CD4-positive, alpha-beta T cell (primary cell): ENCODE data around the gene GNA12. TPM values are rescaled to one million over a fixed set of nuclear protein-coding genes. Genes with fewer than 3 reads are reported as not detected.

Experiments used
- ATAC-seq: fragments of 200-7000 bp; cut with Tn5 transposase; one replicate; pipeline ENCODE4 v1.10.0; 2022; ENCODE audit warnings: mild to moderate bottlenecking; ENCODE audit not compliant: poor library complexity
- CTCF ChIA-PET: fragments of 350-600 bp; sonication (Branson Sonifier 250); formaldehyde crosslinking; loops from one replicate; lab custom pipeline; 2021; ENCODE audit warnings: antibody characterized with exemption, inconsistent platforms; lab: Charles Lee
- POLR2A ChIA-PET: fragments of 350-600 bp; sonication (Branson Sonifier 250); formaldehyde crosslinking; loops from one replicate; lab custom pipeline; 2021; ENCODE audit warnings: antibody characterized with exemption, inconsistent platforms; lab: Charles Lee
- DNase-seq, 14 experiments: peaks; one replicate each; pipeline ENCODE4 v3.0.0-alpha.2; 2013 to 2020; ENCODE audit warnings: mixed read lengths in 2 of 14
- H3K27ac ChIP-seq, 2 donors: one replicate each; pipeline versions ENCODE4 v1.5.1 to v1.7.0; 2013; ENCODE audit warnings: low read length in 2 of 2, low read depth in 1 of 2, mild to moderate bottlenecking in 1 of 2
- H3K27me3 ChIP-seq, 2 experiments: 1 replicate in 1 of 2; 2 replicates in 1 of 2; pipeline versions ENCODE4 v1.6.1 to v1.7.0; 2013; ENCODE audit warnings: low read length in 2 of 2, control low read depth in 1 of 2, mild to moderate bottlenecking in 1 of 2, moderate library complexity in 1 of 2; ENCODE audit not compliant: insufficient read depth in 2 of 2, control insufficient read depth in 1 of 2
- H3K36me3 ChIP-seq: one replicate; pipeline ENCODE4 v1.6.1; 2013; ENCODE audit warnings: low read length, control low read depth; ENCODE audit not compliant: insufficient read depth
- H3K4me1 ChIP-seq: one replicate; pipeline ENCODE4 v1.6.1; 2013; ENCODE audit warnings: low read length, control low read depth; ENCODE audit not compliant: insufficient read depth
- H3K4me3 ChIP-seq: one replicate; pipeline ENCODE4 v1.5.1; 2013; ENCODE audit warnings: mild to moderate bottlenecking, low read length, moderate library complexity
- H3K9me3 ChIP-seq, 2 experiments: 1 replicate in 1 of 2; 2 replicates in 1 of 2; pipeline versions ENCODE4 v1.6.1 to v1.7.0; 2013; ENCODE audit warnings: low read length in 2 of 2, mild to moderate bottlenecking in 2 of 2, control low read depth in 1 of 2, moderate library complexity in 1 of 2; ENCODE audit not compliant: control insufficient read depth in 1 of 2, insufficient read depth in 1 of 2
- H3K27ac Mint-ChIP-seq: one replicate; pipeline ENCODE4 v1.8.0; 2020; ENCODE audit warnings: mixed read lengths
- H3K27me3 Mint-ChIP-seq: one replicate; pipeline ENCODE4 v1.8.0; 2021; ENCODE audit warnings: mixed read lengths
- H3K36me3 Mint-ChIP-seq: one replicate; pipeline ENCODE4 v1.8.0; 2021; ENCODE audit warnings: low read depth, mixed read lengths
- H3K4me1 Mint-ChIP-seq: one replicate; pipeline ENCODE4 v1.8.0; 2021; ENCODE audit warnings: low read depth, mixed read lengths
- H3K4me3 Mint-ChIP-seq: one replicate; pipeline ENCODE4 v1.8.0; 2020; ENCODE audit warnings: mild to moderate bottlenecking, mixed read lengths
- H3K9me3 Mint-ChIP-seq: one replicate; pipeline ENCODE4 v1.8.0; 2020; ENCODE audit warnings: mixed read lengths
- intact Hi-C, 2 experiments: fragments of 100-400 bp; cut with DNase I in 1 of 2; cut with micrococcal nuclease in 1 of 2; formaldehyde crosslinking; loops; one replicate each; pipeline versions ENCODE4 v1.15.1 to v1.9.0; 2023 to 2025; cut with DNase I, micrococcal nuclease
- total RNA-seq, 174 experiments: library from RNA in 2 of 174; stranded (reverse) in 2 of 174; gene quantifications; one replicate each; pipeline ENCODE4 v1.2.3 and lab custom pipeline; 2021 to 2026
- TF ChIP-seq, protein P1 (sequence below): fragments of 200-600 bp; IDR thresholded peaks from one replicate; pipeline ENCODE4 v1.8.0; 2022; ENCODE audit warnings: antibody characterized with exemption, mild to moderate bottlenecking

Gene GNA12
- total RNA-seq, 2 experiments from 2014 or later, result 16.0 to 16.1 TPM

- ChIA-PET POLR2A (no interaction called here), CTCF (no interaction called here)
- Histone ChIP-seq H3K4me3 (no peak overlapping the region), H3K36me3 (no peaks in the 10 kb centered on the region), H3K27ac (no peak overlapping the region), H3K4me1 (peaks cover 16% of the 10 kb centered on the region), H3K9me3 (peaks cover 0 to 5% of the 10 kb centered on the region in 2 experiments), H3K27me3 (peaks cover 22 to 23% of the 10 kb centered on the region in 2 experiments)
- ATAC-seq, result no peak
- peaks cover 5% of the 10 kb centered on the region for H3K4me1 Mint-ChIP-seq
- H3K9me3 Mint-ChIP-seq, result no peaks in the 10 kb centered on the region
- intact Hi-C loops, result no loop called here
- H3K4me3 Mint-ChIP-seq, result no peak overlapping the region
- no peak overlapping the region for H3K27ac Mint-ChIP-seq
- H3K27me3 Mint-ChIP-seq, result peaks cover 26% of the 10 kb centered on the region
- H3K36me3 Mint-ChIP-seq, result no peaks in the 10 kb centered on the region
- no peak for DNase-seq
- TF ChIP-seq, protein P1, sequence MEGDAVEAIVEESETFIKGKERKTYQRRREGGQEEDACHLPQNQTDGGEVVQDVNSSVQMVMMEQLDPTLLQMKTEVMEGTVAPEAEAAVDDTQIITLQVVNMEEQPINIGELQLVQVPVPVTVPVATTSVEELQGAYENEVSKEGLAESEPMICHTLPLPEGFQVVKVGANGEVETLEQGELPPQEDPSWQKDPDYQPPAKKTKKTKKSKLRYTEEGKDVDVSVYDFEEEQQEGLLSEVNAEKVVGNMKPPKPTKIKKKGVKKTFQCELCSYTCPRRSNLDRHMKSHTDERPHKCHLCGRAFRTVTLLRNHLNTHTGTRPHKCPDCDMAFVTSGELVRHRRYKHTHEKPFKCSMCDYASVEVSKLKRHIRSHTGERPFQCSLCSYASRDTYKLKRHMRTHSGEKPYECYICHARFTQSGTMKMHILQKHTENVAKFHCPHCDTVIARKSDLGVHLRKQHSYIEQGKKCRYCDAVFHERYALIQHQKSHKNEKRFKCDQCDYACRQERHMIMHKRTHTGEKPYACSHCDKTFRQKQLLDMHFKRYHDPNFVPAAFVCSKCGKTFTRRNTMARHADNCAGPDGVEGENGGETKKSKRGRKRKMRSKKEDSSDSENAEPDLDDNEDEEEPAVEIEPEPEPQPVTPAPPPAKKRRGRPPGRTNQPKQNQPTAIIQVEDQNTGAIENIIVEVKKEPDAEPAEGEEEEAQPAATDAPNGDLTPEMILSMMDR, result no peak
Measured at GRCh38 chr7:2684501-2684900, 159.6 kb downstream of the GNA12 start.

GRCh38 chr7:2681929-2682799, 161.9 kb downstream of the GNA12 start:
- no peak overlapping the region for H3K27ac ChIP-seq
- ATAC-seq (no peak), DNase-seq (no peak)
- H3K36me3 Mint-ChIP-seq, result no peaks in the 10 kb centered on the region
- H3K4me1 Mint-ChIP-seq, result no peaks in the 10 kb centered on the region
- H3K4me1 ChIP-seq, result peaks cover 4% of the 10 kb centered on the region
- POLR2A ChIA-PET, result no interaction called here
- no peaks in the 10 kb centered on the region for H3K9me3 Mint-ChIP-seq
- peaks cover 2 to 3% of the 10 kb centered on the region in 2 experiments for H3K27me3 ChIP-seq
- peaks cover 12% of the 10 kb centered on the region for H3K27me3 Mint-ChIP-seq
- no peak overlapping the region for H3K4me3 Mint-ChIP-seq
- CTCF ChIA-PET, result interaction anchor here (1.3 to 1.7 kb wide), 3 partner anchors 11 to 231 kb away, joined by 5 to 10 read pairs (median 5); no protein-coding TSS in a partner anchor
- no peaks in the 10 kb centered on the region for H3K36me3 ChIP-seq
- no peak overlapping the region for H3K27ac Mint-ChIP-seq
- no peak overlapping the region for H3K4me3 ChIP-seq
- no peaks in the 10 kb centered on the region for H3K9me3 ChIP-seq
- intact Hi-C loops, result loop anchor here in 1 of 2 experiments (1.0 kb wide), 2 partner anchors 205 to 231 kb away; no protein-coding TSS in a partner anchor
- TF ChIP-seq, protein P1, result no peak

DNA sequence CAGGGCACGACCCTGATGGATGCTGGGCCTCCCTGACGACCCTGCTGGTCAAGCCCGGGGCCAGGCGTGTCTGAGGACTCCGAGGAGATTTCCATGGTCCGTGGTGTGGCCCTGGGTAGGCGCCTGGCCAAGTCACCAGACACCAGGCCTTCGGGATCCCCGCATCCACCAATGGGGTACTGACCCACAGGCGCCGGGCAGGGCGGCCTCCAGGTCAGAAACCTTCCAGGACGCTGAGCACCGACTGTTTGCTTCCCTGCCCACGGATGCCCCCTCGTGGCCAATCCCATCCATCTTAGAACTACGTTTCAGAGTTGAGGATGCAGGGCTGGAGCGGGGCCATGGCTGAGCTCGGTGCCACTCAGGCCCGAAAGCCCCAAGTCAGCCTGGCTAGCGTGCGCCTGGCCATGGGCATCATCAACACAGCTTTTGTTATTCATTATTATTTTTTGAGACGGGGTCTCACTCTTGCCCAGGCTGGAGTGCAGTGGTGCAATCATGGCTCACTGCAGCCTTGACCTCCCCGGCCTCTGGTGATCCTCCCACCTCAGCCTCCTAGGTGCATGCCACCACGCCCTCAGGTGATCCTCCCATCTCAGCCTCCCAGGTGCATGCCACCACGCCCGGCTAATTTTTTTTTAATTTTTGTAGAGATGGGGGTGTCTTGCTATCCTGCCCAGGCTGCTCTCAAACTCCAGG, 163.2 kb downstream of the GNA12 start:
- Mint-ChIP-seq H3K4me3 (no peak overlapping the region), H3K36me3 (no peaks in the 10 kb centered on the region), H3K9me3 (no peaks in the 10 kb centered on the region), H3K27me3 (peaks cover 6% of the 10 kb centered on the region), H3K4me1 (no peaks in the 10 kb centered on the region), H3K27ac (no peak overlapping the region)
- H3K27ac ChIP-seq, result no peak overlapping the region
- no peaks in the 10 kb centered on the region for H3K9me3 ChIP-seq
- CTCF ChIA-PET, result interaction anchor here (1.6 to 1.7 kb wide), 2 partner anchors 10 to 230 kb away, joined by 5 to 10 read pairs; no protein-coding TSS in a partner anchor
- ATAC-seq, result no peak
- no peak overlapping the region for H3K4me3 ChIP-seq
- H3K36me3 ChIP-seq, result no peaks in the 10 kb centered on the region
- intact Hi-C loops, result loop anchor here in 1 of 2 experiments (1.0 kb wide), 2 partner anchors 204 to 230 kb away; no protein-coding TSS in a partner anchor
- TF ChIP-seq, protein P1, result peak; percentile 57
- peaks cover 4% of the 10 kb centered on the region for H3K4me1 ChIP-seq
- POLR2A ChIA-PET, result no interaction called here
- DNase-seq, result peak in 13 of 14 experiments; percentile 14 to 74 (median 48)
- no peaks in the 10 kb centered on the region for H3K27me3 ChIP-seq
